ENCODE data around the gene KIF5A.
"Not testable (repeated sequence)": the region's sequence is repeated elsewhere in the genome, so short reads cannot be mapped to it uniquely, and the experiment has no call there.

Gene KIF5A

DNA sequence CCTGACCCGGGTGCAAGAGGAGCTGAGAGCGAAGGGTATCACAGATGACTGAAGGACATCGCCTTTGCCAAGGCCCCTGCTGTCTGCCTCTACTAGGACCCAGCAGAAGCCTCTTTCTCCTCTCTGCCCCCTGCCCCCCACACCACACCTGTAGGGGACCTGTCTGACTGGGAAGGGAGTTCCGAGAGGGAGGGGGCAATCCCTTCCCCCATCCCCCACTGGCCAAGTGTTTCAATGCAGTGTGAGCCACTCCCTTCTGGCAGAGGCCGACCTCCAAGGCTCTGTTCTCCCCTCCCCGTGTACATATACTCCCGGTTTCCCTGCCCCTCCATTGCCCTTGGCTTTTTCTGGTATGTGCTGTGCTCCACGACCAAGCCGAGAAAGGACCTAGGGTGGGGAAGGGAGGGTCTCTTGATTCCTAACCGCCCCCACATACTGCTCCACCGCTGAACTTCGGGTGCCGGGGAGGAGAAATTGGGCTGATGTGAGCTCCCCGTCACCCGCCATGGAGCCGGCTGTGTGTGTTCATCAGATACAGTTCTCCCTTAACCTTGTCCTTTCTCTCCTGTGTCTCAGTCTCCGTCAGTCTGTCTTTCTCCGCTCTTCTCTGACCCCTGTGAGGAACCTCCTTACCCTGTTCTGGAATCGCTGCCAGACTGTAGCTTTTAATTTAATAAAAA, 59.4 kb downstream of the KIF5A start:
- no peak for DNase-seq

DNA sequence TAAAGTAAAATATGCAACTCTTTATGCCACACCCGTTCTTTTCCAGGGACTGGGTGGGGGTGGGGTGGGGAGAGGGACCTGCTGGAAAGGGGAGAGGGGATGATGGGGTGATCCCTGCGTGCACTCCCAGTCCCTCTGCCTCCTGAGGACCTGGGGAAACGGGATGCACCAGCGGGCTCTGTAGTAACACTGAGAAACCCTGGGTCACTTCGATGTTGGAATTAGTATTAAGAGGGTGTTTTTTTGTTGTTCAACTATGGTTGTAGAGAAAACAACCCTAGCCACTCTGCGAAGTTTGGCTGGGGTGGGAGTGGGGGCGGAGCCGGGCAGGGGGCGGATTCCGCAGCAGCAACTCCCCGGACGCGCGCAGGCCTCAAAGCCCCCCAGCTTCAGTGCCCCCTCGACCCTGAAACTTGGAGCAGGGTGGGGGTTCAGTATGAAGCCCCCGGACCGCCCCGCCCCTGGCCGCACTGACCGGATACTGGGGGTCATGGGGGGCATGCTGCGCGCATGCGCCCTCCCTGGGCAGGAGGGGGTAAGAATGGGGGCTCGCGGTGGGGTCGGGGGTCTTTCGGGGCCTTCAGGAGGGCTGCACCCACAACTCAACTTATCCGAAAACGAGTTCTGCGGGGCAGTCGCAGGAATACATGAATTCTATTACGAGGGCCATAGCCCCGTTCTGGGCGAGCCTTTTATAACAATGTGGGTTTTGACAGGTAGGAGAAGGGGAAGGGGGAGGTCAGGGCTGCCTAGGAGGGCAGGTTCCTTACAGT, 60.1 kb downstream of the KIF5A start:
- DNase-seq: no peak

DNA sequence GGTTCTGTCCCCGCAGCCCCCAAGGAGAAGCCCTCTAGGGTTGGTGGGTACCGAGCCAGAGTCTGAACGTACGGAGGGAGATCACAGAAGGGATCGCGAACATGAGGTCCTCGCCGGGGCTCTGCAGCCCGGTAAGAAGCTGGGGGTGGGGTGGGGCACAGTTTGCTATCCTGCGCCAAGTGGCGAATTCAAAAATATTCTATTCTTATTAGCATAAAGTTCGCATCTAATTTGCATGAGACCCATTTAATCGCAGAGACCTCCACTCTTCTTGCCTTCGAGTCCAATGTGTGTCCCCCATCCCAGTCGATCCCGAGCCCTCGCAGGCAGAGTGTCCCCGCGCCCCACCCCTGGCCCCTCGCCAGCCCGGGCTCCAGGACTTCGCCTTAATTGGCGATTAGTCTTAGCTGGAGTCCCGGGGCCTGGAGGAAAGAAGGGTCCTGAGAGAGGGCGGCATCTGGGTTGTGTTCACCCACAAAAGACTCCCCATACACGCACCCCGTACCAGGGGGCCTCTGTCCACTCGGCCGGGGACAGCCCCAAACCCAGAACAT, 60.8 kb downstream of the KIF5A start:
- DNase-seq: peak in 1 of 4 experiments; percentile 12

DNA sequence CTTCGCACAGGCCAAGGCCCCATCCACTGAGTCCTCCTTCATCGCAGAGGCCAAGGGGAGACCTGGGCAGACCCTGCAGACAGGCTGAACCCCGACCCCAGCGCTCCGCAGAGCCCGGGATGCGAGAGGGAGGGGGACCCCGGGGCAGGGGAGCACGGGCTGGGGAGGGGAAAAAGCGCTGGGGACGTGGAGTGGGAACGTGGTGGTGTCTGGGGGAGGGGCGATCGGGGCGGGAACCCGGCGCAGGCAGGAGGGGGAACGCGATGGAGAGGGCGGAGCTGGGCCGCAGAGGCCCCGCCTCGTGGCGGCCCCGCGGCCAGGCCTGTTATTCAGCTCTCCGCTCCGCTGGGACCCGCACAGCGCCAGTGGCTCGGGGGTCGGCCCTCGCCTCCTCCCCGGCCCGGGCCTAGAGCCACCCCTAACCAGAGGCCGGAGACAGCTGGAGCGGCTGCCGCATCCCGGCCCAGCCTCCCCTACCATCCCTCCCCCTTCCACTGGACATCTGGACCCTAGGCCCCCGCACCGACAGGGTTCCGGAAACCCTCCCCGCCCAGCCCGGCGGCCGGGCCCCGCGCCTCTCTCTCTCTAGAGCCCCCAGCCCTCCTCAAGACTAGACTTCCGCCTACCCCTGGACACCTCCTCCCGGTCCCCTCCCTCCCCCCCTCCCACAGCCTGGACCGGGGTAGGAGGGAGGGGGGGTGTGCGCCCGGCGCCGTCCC, 61.4 kb downstream of the KIF5A start, which contains the start of gene ARHGEF25:
ARHGEF25 (plus strand) TSS at position 328 of the 719 bp plus-strand sequence. CDS start 460 bp downstream, outside the sequence.
- peak in 1 of 4 experiments; percentile 31 for DNase-seq

DNA sequence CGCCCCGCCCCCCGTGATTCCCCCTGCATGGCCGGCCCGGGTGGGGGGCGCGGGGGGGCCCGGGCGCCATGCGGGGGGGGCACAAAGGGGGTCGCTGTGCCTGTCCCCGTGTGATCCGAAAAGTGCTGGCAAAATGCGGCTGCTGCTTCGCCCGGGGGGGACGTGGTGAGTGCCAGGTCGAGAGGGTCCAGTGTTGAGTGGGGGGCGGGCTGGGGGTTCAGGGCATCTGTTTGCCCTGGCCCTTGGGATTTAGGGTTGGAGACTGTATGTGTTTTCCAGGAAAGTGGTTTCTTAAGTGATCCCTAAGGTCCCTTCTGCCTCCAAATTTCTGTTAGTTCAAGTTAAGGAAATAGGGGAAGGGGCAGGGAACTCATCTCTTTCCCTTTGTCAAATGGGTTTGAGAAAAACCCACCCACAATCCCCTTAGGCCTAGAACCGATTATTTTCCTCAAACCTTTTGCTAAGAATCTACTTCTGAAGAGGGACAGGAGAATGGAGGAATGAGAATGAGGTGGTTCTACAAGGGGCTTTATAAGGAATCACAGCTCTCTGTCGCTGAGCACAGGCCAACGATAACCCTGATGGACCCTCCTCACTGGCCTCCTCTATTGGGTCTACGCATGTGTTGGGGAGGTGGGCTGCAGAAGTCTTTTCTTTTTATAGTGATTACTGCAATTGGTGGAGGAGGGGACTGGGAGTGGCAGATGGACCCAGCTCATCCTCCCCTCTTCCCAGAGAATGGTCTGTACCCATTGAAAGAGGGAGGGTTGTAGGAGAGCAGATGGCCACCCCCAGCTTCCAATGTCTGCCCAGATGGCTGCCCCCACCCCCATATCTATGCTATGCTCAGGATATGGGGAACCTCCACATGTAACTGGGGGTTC, 62.2 kb downstream of the KIF5A start:
- DNase-seq: no peak

DNA sequence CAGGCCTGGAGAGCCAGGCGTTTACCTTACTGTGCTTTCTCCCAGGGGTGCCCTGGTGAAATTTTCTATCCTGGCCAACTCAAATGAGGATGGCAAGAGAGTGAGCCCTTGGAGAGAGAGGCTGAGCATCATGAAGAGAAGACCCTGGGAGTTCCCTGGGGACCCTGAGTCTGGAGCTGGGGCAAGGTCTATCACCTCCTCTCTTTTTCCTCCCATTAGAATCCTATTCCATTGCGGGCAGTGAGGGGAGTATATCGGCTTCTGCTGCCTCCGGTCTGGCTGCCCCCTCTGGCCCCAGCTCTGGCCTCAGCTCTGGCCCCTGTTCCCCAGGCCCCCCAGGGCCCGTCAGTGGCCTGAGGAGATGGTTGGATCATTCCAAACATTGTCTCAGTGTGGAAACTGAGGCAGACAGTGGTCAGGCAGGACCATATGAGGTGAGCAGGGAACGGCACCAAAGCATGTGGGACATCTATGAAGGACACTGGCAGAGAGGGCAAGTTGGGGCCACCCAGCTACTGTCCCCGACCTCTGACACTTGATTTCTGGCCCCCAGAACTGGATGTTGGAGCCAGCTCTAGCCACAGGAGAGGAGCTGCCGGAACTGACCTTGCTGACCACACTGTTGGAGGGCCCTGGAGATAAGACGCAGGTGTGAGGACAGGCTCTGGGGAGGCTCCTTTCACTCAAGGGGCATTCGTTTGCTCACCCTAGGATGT, 63.0 kb downstream of the KIF5A start:
- DNase-seq: no peak

DNA sequence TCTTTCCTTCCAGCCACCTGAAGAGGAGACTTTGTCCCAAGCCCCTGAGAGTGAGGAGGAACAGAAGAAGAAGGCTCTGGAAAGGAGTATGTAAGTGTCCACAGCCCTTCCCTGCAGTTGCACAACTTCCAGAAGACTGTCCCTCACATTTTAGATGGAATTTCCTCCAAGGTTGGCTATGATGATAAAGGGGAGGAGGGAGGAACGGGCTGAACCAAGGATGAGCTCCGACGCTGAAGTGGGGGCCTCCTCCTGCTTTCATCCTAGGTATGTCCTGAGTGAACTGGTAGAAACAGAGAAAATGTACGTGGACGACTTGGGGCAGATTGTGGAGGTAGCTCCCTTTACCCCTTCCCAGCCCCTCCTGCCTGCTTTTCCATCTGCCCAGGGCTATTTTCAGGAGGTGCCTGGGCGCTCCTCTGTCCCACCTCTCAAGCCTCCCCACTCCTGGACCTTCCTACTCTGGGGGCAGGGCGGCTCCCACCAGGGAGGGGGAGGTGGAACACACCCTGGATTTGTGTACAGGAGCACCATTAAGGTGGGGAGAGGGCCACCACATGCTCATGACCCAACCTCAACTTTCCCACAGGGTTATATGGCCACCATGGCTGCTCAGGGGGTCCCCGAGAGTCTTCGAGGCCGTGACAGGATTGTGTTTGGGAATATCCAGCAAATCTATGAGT, 63.7 kb downstream of the KIF5A start:
- DNase-seq: no peak

DNA sequence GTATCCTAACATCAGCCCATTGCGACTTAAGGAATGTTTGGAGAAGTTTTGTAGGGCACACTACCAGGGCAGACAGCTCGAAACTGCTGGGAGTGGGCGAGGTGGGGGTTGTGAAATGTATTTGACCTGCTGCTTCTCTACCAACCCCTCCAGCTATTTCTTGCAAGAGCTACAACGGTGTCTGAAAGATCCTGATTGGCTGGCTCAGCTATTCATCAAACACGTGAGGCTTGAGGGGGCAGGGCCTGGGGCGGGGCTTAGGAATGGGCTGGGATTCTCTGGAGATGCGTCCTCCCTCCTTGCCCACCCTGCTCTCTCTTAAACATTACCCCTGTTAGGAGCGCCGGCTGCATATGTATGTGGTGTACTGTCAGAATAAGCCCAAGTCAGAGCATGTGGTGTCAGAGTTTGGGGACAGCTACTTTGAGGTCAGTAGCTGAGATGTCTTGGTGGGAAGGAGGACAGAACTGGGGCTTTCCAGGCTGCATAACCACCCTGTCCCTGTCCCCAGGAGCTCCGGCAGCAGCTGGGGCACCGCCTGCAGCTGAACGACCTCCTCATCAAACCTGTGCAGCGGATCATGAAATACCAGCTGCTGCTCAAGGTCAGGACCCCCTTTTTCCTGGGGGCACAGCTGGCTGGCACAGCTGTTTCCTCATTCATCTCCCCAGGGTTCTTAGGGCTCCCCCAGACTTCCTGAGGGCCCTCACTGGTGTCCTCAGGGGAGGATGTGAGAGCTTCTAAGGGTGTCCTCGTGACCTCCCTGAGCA, 64.5 kb downstream of the KIF5A start:
- DNase-seq: no peak

DNA sequence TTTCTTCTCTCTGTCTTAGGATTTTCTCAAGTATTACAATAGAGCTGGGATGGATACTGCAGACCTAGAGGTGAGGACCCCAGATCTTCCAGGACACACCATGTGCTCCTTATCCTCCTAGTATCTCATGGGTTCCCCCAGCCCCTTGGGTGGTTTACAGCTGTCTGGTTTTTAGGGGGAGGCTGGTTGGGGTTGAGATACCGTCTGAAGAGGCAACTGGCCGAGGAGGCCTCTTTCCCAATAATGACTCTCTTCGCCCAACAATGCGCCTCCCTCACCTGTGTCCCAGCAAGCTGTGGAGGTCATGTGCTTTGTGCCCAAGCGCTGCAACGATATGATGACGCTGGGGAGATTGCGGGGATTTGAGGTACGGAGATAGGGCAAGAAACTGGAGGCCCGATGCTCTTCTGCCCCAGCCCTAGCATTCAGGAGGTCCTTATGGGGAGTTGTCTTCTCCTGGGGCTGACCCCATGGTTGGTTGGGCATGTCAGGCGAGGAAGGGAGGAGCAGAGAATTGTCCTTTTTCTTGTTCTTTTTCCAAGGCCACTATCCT, 65.2 kb downstream of the KIF5A start:
- no peak for DNase-seq

DNA sequence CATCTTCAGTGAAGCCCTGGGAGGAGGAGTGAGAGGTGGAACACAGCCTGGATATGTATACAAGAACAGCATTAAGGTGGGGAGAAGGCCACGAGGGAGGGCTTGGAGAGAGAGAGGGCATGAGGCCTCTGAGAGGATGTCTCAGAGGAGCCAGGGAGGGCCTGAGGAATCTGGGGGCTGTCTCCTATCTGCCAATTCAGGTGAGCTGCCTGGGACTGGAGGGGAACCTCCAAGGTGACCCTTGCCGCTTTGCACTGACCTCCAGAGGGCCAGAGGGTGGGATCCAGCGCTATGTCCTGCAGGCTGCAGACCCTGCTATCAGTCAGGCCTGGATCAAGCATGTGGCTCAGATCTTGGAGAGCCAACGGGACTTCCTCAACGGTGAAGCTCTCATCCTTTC, 65.8 kb downstream of the KIF5A start:
- DNase-seq: no peak

DNA sequence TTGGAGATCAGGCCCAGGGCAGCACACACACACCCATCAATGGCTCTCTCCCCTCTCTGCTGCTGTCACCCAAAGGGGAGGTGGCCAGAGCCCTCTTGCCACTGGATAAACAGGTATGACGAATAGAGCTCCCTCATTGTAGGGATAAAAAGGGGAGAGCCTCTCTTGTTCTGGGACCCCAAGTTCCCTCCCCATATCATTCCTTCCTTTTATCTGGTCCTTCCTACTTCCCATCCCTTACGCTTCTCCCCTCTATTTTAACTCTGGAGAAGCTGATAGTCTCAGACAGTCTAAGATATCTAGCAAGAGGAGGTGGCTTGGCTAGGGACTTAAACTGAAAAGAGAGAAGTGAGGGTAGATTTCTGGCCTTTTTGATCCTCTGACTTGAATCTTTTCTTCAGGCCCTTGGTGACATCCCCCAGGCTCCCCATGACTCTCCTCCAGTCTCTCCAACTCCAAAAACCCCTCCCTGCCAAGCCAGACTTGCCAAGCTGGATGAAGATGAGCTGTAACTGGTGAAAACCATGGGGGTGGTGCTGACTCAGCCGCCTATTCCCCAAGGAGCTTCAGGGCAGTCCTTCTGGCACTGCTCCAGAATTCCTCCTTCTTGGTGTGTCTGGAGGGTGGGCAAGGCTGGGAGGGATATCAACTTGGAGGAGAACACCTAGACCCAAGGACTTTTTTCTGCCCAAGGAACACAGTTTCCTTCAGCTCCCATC, 66.7 kb downstream of the KIF5A start:
- no peak for DNase-seq

DNA sequence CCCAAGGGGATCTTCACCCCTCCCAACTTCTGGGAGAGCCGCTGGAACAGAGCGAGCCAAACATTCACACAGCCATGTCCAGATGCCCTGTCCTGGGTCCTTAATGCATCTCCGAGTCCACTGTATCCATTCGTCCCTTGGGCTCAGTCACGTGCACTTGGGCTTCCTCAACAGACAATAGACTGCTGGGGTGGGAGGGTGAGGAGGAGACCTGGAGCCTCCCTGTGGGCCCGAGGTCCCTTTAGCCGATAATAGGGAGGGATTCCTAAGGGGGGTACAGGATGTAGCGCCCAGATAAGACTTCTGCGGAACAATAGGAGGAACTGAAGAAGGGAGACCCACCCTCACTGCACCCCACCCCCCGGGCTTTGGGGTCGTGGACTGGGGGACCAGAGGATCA, 68.1 kb downstream of the KIF5A start:
- DNase-seq: no peak

DNA sequence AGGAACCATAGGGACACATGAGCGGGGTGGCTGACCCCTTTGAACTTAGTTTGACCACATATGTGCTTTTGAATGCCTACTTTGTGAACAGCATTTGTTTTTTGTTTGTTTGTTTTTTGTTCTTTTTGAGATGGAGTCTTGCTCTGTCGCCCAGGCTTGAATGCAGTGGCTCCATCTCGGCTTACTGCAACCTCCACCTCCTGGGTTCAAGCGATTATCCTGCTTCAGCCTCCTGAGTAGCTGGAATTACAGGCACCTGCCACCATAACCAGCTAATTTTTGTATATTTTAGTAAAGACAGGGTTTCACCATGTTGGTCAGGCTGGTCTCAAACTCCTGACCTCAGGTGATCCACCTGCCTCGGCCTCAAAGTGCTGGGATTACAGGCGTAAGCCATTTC, 68.6 kb downstream of the KIF5A start:
- not testable (repeated sequence) for DNase-seq

DNA sequence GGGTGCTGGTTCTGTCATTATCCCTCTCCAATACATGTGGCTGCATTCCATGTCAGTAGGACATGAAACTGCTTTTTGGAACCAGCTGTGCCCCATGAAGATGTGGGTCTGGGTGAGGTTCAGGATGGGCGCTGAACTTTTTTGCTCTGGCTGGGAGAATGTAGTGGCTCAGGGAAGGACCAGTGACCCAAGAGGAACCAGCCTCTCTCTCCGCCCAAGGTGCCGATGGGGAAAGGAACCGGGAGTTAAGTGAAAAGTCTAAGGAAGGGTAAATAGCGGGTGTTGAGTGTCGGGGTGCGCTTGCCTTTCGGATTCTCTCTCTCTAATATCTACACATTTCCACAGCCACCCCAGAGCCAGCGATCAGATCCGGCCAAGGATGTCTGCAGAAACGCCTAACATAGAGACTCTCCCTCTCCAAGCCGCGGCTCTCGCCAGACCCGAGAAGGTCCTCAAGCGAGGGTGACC, 69.2 kb downstream of the KIF5A start:
- DNase-seq: no peak

DNA sequence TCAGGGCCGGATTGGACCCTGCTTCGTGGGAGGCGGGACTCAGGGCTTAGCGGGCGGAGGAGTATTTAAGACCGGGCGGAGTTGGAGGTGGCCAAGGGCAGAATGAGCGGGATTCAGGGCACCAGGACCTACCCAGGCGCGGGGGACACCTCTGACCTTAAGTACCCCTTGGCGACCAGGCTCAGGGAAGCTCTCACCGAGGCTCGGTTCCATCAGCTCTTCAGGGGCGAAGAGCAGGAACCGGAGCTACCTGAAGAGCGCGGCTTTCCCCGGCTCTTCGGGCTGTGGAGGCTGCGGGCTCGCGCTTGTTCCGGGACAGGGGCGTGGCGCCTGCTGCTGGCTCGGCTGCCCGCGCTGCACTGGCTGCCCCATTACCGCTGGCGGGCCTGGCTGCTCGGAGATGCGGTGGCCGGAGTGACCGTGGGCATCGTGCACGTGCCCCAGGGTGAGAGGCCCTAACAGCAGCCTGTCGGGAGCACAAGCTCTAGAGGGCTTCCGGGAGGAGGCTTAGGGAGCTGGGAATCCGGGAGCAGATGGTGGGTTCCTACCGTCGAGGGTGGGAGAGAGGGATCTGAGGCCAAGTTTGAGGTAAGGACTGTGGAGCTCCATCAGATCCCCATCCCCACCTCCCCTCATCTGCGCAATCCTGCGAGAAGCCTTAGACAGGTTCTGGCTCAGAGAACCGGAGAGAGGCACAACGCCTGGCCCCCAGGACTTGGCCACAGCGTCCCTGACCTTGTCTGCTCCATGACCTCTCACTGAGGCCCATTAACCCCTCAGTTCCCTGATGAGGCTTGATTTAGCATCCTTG, 69.8 kb downstream of the KIF5A start:
- no peak for DNase-seq

DNA sequence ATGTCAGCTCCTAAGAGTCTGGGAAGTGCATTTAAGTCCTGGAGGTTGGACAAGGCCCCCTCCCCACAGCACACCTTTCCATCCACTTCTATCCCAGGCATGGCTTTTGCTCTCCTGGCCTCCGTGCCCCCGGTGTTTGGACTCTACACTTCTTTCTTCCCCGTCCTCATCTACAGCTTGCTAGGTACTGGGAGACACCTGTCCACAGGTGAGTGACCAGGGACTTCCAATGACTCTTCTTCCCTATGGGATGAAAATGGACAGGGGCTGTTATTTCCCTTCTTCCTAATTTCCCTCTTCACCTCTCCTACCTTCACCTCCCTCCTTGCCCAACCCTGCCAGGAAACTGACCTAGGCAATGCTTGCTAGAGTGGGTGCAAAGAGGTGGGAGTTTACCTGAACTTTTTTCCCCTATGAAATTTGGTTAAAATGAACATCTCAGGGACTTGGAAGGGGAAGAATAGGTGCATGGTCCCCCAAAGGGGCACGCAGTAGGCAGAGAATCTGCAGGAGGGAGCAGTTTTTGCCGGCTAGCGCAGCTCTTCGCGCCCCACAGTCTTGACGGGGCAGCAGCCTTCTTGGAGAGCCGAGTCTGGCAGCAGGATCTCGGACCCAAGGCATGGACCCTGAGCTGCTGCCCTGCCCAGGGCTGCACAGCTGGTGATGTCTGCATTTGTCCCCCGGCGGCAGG, 70.5 kb downstream of the KIF5A start:
- no peak for DNase-seq

DNA sequence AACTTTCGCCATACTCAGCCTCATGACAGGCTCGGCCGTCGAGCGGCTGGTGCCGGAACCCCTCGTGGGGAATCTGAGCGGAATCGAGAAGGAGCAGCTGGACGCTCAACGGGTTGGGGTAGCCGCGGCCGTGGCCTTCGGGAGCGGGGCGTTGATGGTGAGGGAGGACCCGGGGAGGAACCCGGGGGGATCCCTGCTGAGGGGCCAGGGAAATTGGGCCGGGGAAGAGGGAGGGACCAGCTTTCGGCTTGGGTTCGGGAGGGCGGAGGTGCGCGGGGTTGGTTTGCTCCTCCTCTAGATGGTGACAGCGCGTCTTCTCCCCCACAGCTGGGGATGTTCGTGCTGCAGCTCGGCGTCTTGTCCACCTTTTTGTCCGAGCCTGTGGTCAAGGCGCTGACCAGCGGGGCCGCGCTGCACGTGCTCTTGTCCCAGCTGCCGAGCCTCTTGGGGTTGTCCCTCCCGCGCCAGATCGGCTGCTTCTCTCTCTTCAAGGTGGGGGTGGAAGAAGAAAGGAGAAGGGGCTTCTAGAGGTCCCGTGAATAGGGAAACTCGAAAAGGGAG, 71.2 kb downstream of the KIF5A start:
- DNase-seq: no peak

Measured in activated naive CD4-positive, alpha-beta T cell (primary cell).